Thyroid gland (tissue), 4 donors: ENCODE measurements around the gene GLT8D2. TPM values are rescaled to one million over a fixed set of nuclear protein-coding genes. Genes with fewer than 3 reads are reported as not detected.

ENCODE experiments used
- DNase-seq, 2 donors: peaks; one replicate each; pipeline ENCODE4 v3.0.0-alpha.2; 2019
- H3K27ac ChIP-seq, 3 donors: fragments of 200-600 bp; sonication (generic); 1 replicate in 2 of 3; 2 replicates in 1 of 3; pipeline ENCODE4 v1.5.1; 2016 to 2019; ENCODE audit warnings: mild to moderate bottlenecking in 1 of 3, moderate library complexity in 1 of 3
- H3K27me3 ChIP-seq: fragments of 200-600 bp; sonication (generic); one replicate; pipeline ENCODE4 v1.5.1; 2019
- H3K36me3 ChIP-seq, 2 donors: fragments of 200-600 bp; sonication (generic); one replicate each; pipeline ENCODE4 v1.5.1; 2016 to 2019
- H3K4me1 ChIP-seq, 2 donors: fragments of 200-600 bp; sonication (generic); one replicate each; pipeline ENCODE4 v1.5.1; 2017 to 2019
- H3K4me3 ChIP-seq, 3 donors: fragments of 200-600 bp; sonication (generic); replicated peaks in 1 of 3; 1 replicate in 2 of 3; 2 replicates in 1 of 3; pipeline ENCODE4 v1.5.1; 2016; ENCODE audit warnings: mild to moderate bottlenecking in 1 of 3
- H3K9me3 ChIP-seq: fragments of 200-600 bp; sonication (generic); one replicate; pipeline ENCODE4 v1.5.1; 2017
- CTCF ChIP-seq, 6 experiments: fragments of 200-600 bp in 3 of 6; fragments of 450-650 bp in 3 of 6; sonication (generic) in 3 of 6; IDR thresholded peaks; one replicate each; pipeline ENCODE4 v1.5.1; 2016 to 2019; ENCODE audit warnings: antibody characterized with exemption in 6 of 6, mild to moderate bottlenecking in 2 of 6, inconsistent platforms in 1 of 6, moderate library complexity in 1 of 6
- POLR2A ChIP-seq, 2 donors: fragments of 450-650 bp; IDR thresholded peaks; one replicate each; pipeline ENCODE4 v1.6.1; 2017; ENCODE audit warnings: antibody characterized with exemption in 2 of 2, mild to moderate bottlenecking in 2 of 2, moderate library complexity in 1 of 2
- WGBS, 2 donors: methylation state at CpG; one replicate each; pipeline ENCODE4 v1.1.5; 2017; 5-methylcytosine and 5-hydroxymethylcytosine counted together
- intact Hi-C: fragments of 100-400 bp; cut with DNase I; formaldehyde crosslinking; loops from one replicate; pipeline ENCODE4 v1.15.1; 2023
- total RNA-seq, 4 donors: library from RNA; depleted of rRNA; stranded (reverse); fragments of >200 nt; gene quantifications; one replicate each; pipeline ENCODE4 v1.2.3, GENCODE V29; 2016

Gene GLT8D2
- total RNA-seq, 4 donors from 2014 or later, result 27.7 to 52.0 (median 34.3) TPM

- Histone ChIP-seq H3K27ac (no peak overlapping the region), H3K27me3 (no peaks in the 10 kb centered on the region), H3K4me3 (no peak overlapping the region), H3K9me3 (no peaks in the 10 kb centered on the region), H3K4me1 (no peaks in the 10 kb centered on the region), H3K36me3 (peaks cover 6 to 15% of the 10 kb centered on the region in 2 donors)
- no peak for DNase-seq
- WGBS, 2 donors, result 92 to 100% methylated on average over 2 of the region's 2 CpGs
- intact Hi-C loops, result no loop called here
- TF ChIP-seq CTCF (IDR thresholded peaks at IDR 0.05) (no peak), POLR2A (IDR thresholded peaks at IDR 0.05) (no peak)
These were observed 22.1 kb upstream of the GLT8D2 start for GRCh38 chr12:104072099-104072498.

GRCh38 chr12:104064842-104065427 is 14.9 kb upstream of the GLT8D2 start:
- peak overlapping the region; percentile 5 to 88 (median 87) for H3K27ac ChIP-seq
- intact Hi-C loops, result loop anchor here (10.0 kb wide), 1 partner anchor 110 kb away; a partner anchor contains a TSS
- H3K36me3 ChIP-seq, result peaks cover 6 to 7% of the 10 kb centered on the region in 2 donors
- WGBS, 2 donors, result 1 to 5% methylated on average over 18 to 28 of the region's 41 CpGs
- no peaks in the 10 kb centered on the region for H3K27me3 ChIP-seq
- peak; percentile 37 to 60 for DNase-seq
- H3K4me1 ChIP-seq, result peaks cover 14 to 17% of the 10 kb centered on the region in 2 donors
- no peaks in the 10 kb centered on the region for H3K9me3 ChIP-seq
- peak overlapping the region; percentile 49 to 97 (median 97) for H3K4me3 ChIP-seq
- TF ChIP-seq POLR2A (IDR thresholded peaks at IDR 0.05) (no peak), CTCF (IDR thresholded peaks at IDR 0.05) (no peak)

DNA sequence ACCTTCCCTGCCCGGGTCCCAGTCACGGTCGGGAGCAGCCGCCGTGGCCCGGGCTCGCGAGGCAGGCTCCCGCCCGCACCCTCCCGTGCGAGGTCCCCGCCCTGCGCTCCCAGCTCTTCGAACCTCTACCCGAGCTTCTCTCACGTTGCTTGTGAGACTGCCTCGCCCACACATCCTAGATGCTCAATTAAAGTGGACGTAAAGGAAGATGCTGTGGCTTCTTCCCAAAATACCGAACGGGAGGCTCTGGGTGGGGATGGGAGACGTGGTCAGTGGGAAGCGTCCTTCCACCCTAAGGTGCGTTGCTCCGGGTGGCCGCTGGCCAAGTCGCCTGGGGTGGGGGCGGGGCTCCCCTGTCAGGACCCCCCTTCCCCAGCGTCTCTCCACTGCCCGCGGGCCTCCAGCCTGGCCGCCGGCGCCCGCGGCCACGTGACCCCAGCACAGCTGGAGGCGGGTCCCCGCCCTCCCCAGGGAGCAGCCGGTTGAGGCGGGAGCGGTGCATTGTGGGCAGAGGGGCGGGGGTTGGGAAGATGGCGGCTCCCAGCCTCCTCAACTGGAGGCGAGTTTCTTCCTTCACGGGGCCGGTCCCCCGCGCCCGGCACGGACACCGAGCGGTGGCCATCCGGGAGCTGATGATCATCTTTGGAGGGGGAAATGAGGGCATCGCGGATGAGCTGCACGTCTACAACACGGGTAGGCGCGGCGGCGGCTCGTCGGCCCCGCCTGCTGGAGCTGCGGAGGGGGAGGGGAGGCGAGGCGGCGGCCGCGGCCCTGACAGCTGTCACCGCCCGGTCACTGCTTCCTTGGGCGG is 14.2 kb upstream of the GLT8D2 start, which contains the start of gene HCFC2:
Gene HCFC2 (plus strand): TSS at position 501 of the 811 bp plus-strand sequence. CDS start 30 bp downstream, at position 531.
- peaks cover 14 to 17% of the 10 kb centered on the region in 2 donors for H3K4me1 ChIP-seq
- H3K9me3 ChIP-seq, result no peaks in the 10 kb centered on the region
- H3K27me3 ChIP-seq, result no peaks in the 10 kb centered on the region
- H3K27ac ChIP-seq, result peak within 1 kb of the TSS; percentile 55 to 88 (median 87)
- intact Hi-C loops, result loop anchor here (10.0 kb wide), 1 partner anchor 109 kb away; a partner anchor contains a TSS
- H3K36me3 ChIP-seq, result peaks cover 6 to 7% of the 10 kb centered on the region in 2 donors
- DNase-seq, result peak; percentile 92 to 93
- H3K4me3 ChIP-seq, result peak within 1 kb of the TSS; percentile 49 to 97 (median 97)
- WGBS, 2 donors, result 0 to 1% methylated on average over 10 to 24 of the region's 74 CpGs
- TF ChIP-seq CTCF (IDR thresholded peaks at IDR 0.05), result peak in 1 of 6 experiments; percentile 7
- TF ChIP-seq POLR2A (IDR thresholded peaks at IDR 0.05), result peak; percentile 4 to 74

DNA sequence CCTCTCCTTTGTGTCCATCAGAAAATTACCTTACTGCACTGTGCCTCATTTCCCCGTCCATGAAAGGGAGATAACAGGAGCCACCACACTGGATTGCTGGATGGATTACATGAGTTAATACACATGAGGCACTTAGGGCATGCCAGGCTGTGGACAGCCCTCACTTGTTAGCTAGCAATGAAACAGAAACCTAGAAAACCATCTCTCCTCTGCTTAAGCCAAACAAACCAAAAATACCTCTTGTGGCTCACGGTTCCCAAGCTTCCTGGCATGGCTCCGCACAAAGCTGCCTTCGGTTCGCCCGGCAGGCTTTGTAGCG is 13.7 kb upstream of the GLT8D2 start:
- Histone ChIP-seq H3K4me1 (peaks cover 14 to 17% of the 10 kb centered on the region in 2 donors), H3K27ac (peak overlapping the region; percentile 55 to 88 (median 87)), H3K4me3 (peak overlapping the region; percentile 49 to 97 (median 97)), H3K27me3 (no peaks in the 10 kb centered on the region), H3K36me3 (peaks cover 6 to 7% of the 10 kb centered on the region in 2 donors), H3K9me3 (no peaks in the 10 kb centered on the region)
- DNase-seq, result peak in 1 of 2 donors; percentile 36
- intact Hi-C loops, result loop anchor here (10.0 kb wide), 1 partner anchor 109 kb away; a partner anchor contains a TSS
- 0 to 5% methylated on average over 3 to 5 of the region's 7 CpGs for WGBS, 2 donors
- TF ChIP-seq CTCF (IDR thresholded peaks at IDR 0.05), result no peak
- TF ChIP-seq POLR2A (IDR thresholded peaks at IDR 0.05), result no peak
